KOPT-K1 (cell line): ENCODE results near the gene ENTPD8.

Source experiments
- H3K27ac ChIP-seq: fragments of 200-600 bp; sonication (generic); 2 replicates; pipeline ENCODE4 v1.5.1; 2016; ENCODE audit warnings: antibody characterized with exemption, mild to moderate bottlenecking, low read depth, low read length; ENCODE audit not compliant: poor library complexity, severe bottlenecking
- H3K36me3 ChIP-seq: fragments of 200-600 bp; sonication (generic); 2 replicates; pipeline ENCODE4 v1.5.1; 2017; ENCODE audit warnings: antibody characterized with exemption, mild to moderate bottlenecking, low read length, moderate library complexity; ENCODE audit not compliant: insufficient read depth
- H3K9me3 ChIP-seq: fragments of 200-600 bp; sonication (generic); 2 replicates; pipeline ENCODE4 v1.5.1; 2017; ENCODE audit warnings: antibody characterized with exemption, low read length, mild to moderate bottlenecking; ENCODE audit not compliant: insufficient read depth, poor library complexity, severe bottlenecking

ENTPD8 gene

GRCh38 chr9:137447722-137448601 is 6.8 kb upstream of the ENTPD8 start:
- no peaks in the 10 kb centered on the region for H3K36me3 ChIP-seq
- H3K9me3 ChIP-seq, result no peaks in the 10 kb centered on the region
- H3K27ac ChIP-seq, result no peak overlapping the region

GRCh38 chr9:137446851-137447471 is 5.8 kb upstream of the ENTPD8 start:
- H3K27ac ChIP-seq, result no peak overlapping the region
- H3K36me3 ChIP-seq, result no peaks in the 10 kb centered on the region
- no peaks in the 10 kb centered on the region for H3K9me3 ChIP-seq

- Histone ChIP-seq H3K27ac (no peak overlapping the region), H3K9me3 (no peaks in the 10 kb centered on the region), H3K36me3 (no peaks in the 10 kb centered on the region)
Observed at GRCh38 chr9:137445930-137446431, 4.8 kb upstream of the ENTPD8 start.

- no peaks in the 10 kb centered on the region for H3K36me3 ChIP-seq
- no peaks in the 10 kb centered on the region for H3K9me3 ChIP-seq
- no peak overlapping the region for H3K27ac ChIP-seq
Observed at GRCh38 chr9:137445275-137445807, 4.2 kb upstream of the ENTPD8 start.

- no peak overlapping the region for H3K27ac ChIP-seq
- H3K9me3 ChIP-seq, result no peaks in the 10 kb centered on the region
- no peaks in the 10 kb centered on the region for H3K36me3 ChIP-seq
Observed at GRCh38 chr9:137444106-137444790, 3.1 kb upstream of the ENTPD8 start.

- Histone ChIP-seq H3K9me3 (no peaks in the 10 kb centered on the region), H3K36me3 (no peaks in the 10 kb centered on the region), H3K27ac (no peak overlapping the region)
Observed at GRCh38 chr9:137441935-137442321, 771 bp upstream of the ENTPD8 start.

- no peaks in the 10 kb centered on the region for H3K9me3 ChIP-seq
Observed at GRCh38 chr9:137439158-137439714, 1.9 kb downstream of the ENTPD8 start.

GRCh38 chr9:137438591-137439157 is 2.5 kb downstream of the ENTPD8 start:
- Histone ChIP-seq H3K27ac (no peak overlapping the region), H3K36me3 (no peaks in the 10 kb centered on the region)

More at GRCh38 chr9:137439158-137439714, 1.9 kb downstream of the ENTPD8 start:
- Histone ChIP-seq H3K27ac (no peak overlapping the region), H3K36me3 (no peaks in the 10 kb centered on the region)

GRCh38 chr9:137437691-137438590 is 3.2 kb downstream of the ENTPD8 start:
- Histone ChIP-seq H3K27ac (no peak overlapping the region), H3K9me3 (no peaks in the 10 kb centered on the region), H3K36me3 (no peaks in the 10 kb centered on the region)

More at GRCh38 chr9:137438591-137439157, 2.5 kb downstream of the ENTPD8 start:
- no peaks in the 10 kb centered on the region for H3K9me3 ChIP-seq

GRCh38 chr9:137436761-137437600 is 4.2 kb downstream of the ENTPD8 start:
- no peak overlapping the region for H3K27ac ChIP-seq
- H3K9me3 ChIP-seq, result no peaks in the 10 kb centered on the region
- H3K36me3 ChIP-seq, result no peaks in the 10 kb centered on the region

- Histone ChIP-seq H3K36me3 (no peaks in the 10 kb centered on the region), H3K9me3 (no peaks in the 10 kb centered on the region), H3K27ac (no peak overlapping the region)
Observed at GRCh38 chr9:137435980-137436760, 5.0 kb downstream of the ENTPD8 start.

GRCh38 chr9:137435381-137435891 is 5.7 kb downstream of the ENTPD8 start:
- no peaks in the 10 kb centered on the region for H3K36me3 ChIP-seq
- no peak overlapping the region for H3K27ac ChIP-seq
- H3K9me3 ChIP-seq, result no peaks in the 10 kb centered on the region
